22Rv1 (cell line): ENCODE measurements around the gene SYT7.

Experiments
- ZFX ChIP-seq: fragments of 450-650 bp; IDR thresholded peaks from 2 replicates; pipeline ENCODE4 v1.6.1; 2017; ENCODE audit warnings: antibody characterized with exemption, borderline replicate concordance
- TF ChIP-seq, protein P1 (sequence below): fragments of 450-650 bp; IDR thresholded peaks from 2 replicates; pipeline ENCODE4 v1.5.1; 2017; ENCODE audit warnings: mild to moderate bottlenecking

DNA sequence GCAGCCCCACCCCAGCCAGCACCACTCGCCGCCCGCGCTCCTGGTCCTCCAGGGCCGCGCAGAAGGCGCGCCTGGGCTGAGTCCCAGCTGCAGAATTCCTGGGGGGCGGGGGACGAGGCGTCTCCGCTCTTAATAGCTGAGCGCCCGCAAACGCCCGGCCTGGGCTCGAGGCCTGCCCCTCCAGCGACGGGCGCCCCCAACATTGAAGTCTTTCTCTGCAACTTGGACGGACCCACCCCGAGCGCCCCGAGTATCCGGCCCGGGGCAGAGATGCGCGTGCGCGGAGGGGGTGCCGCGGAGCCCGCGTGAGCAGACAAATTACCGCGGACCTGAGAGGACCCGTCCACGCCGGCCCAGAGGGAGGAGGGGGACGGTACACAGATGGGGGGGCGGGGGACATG lies 6.7 kb upstream of the SYT7 start:
- TF ChIP-seq, protein P1, sequence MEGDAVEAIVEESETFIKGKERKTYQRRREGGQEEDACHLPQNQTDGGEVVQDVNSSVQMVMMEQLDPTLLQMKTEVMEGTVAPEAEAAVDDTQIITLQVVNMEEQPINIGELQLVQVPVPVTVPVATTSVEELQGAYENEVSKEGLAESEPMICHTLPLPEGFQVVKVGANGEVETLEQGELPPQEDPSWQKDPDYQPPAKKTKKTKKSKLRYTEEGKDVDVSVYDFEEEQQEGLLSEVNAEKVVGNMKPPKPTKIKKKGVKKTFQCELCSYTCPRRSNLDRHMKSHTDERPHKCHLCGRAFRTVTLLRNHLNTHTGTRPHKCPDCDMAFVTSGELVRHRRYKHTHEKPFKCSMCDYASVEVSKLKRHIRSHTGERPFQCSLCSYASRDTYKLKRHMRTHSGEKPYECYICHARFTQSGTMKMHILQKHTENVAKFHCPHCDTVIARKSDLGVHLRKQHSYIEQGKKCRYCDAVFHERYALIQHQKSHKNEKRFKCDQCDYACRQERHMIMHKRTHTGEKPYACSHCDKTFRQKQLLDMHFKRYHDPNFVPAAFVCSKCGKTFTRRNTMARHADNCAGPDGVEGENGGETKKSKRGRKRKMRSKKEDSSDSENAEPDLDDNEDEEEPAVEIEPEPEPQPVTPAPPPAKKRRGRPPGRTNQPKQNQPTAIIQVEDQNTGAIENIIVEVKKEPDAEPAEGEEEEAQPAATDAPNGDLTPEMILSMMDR = no peak
- TF ChIP-seq ZFX = no peak
